ENCODE measurements around the gene MAU2.

DNA sequence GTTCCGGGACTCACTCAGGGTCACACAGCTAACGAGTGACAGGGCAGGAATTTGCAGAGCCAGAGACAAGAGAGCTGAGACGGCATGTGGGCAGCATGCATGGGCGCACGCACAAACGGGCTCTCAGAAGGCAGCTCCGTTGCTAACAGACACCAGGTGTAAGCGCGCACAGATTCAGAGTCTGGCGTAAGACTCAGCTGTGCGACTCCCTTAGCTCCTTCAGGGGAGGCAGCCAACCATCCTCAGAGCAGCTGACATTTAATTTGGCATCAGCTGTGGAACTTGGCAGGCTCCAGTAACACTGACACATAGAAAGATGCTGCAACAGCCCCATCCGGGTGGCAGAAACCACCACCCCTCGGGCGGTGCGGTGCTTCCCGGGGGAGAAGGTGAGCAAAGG, 40.1 kb upstream of the MAU2 start:
- TF ChIP-seq POLR2A (IDR thresholded peaks at IDR 0.05) = no peak
- TF ChIP-seq, protein P1, sequence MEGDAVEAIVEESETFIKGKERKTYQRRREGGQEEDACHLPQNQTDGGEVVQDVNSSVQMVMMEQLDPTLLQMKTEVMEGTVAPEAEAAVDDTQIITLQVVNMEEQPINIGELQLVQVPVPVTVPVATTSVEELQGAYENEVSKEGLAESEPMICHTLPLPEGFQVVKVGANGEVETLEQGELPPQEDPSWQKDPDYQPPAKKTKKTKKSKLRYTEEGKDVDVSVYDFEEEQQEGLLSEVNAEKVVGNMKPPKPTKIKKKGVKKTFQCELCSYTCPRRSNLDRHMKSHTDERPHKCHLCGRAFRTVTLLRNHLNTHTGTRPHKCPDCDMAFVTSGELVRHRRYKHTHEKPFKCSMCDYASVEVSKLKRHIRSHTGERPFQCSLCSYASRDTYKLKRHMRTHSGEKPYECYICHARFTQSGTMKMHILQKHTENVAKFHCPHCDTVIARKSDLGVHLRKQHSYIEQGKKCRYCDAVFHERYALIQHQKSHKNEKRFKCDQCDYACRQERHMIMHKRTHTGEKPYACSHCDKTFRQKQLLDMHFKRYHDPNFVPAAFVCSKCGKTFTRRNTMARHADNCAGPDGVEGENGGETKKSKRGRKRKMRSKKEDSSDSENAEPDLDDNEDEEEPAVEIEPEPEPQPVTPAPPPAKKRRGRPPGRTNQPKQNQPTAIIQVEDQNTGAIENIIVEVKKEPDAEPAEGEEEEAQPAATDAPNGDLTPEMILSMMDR (IDR thresholded peaks at IDR 0.05) = no peak
